Islet precursor cell (in vitro differentiated cells): ENCODE measurements around the gene NXPE3.
"Not testable (repeated sequence)": the region's sequence is repeated elsewhere in the genome, so short reads cannot be mapped to it uniquely, and the experiment has no call there.

Experiments
- DNase-seq: peaks from one replicate; pipeline ENCODE4 v3.0.0-alpha.2; 2018

The NXPE3 gene

GRCh38 chr3:101852983-101853840 lies 74.2 kb downstream of the NXPE3 start:
- DNase-seq: no peak

- DNase-seq: no peak
These were observed 75.0 kb downstream of the NXPE3 start for GRCh38 chr3:101853982-101854381.

GRCh38 chr3:101854608-101855304 lies 75.7 kb downstream of the NXPE3 start:
- DNase-seq: no peak

GRCh38 chr3:101857301-101857741 lies 78.3 kb downstream of the NXPE3 start:
- DNase-seq: no peak

GRCh38 chr3:101858464-101859030 lies 79.5 kb downstream of the NXPE3 start:
- DNase-seq: no peak

GRCh38 chr3:101859882-101860448 lies 81.0 kb downstream of the NXPE3 start:
- DNase-seq: no peak

- DNase-seq: no peak
These were observed 82.3 kb downstream of the NXPE3 start for GRCh38 chr3:101861212-101861788.

- DNase-seq: no peak
These were observed 82.9 kb downstream of the NXPE3 start for GRCh38 chr3:101861789-101862415.

- no peak for DNase-seq
These were observed 83.6 kb downstream of the NXPE3 start for GRCh38 chr3:101862416-101863165.

GRCh38 chr3:101864926-101865325 lies 85.9 kb downstream of the NXPE3 start:
- not testable (repeated sequence) for DNase-seq

GRCh38 chr3:101865751-101866509 lies 86.9 kb downstream of the NXPE3 start:
- no peak for DNase-seq

GRCh38 chr3:101867511-101867910 lies 88.5 kb downstream of the NXPE3 start:
- no peak for DNase-seq

GRCh38 chr3:101867996-101868395 lies 89.0 kb downstream of the NXPE3 start:
- no peak for DNase-seq

- no peak for DNase-seq
These were observed 89.8 kb downstream of the NXPE3 start for GRCh38 chr3:101868534-101869464.

- DNase-seq: no peak
These were observed 91.1 kb downstream of the NXPE3 start for GRCh38 chr3:101870138-101870537.

- no peak for DNase-seq
These were observed 94.6 kb downstream of the NXPE3 start for GRCh38 chr3:101873619-101874018.

- DNase-seq: no peak
These were observed 97.1 kb downstream of the NXPE3 start for GRCh38 chr3:101876142-101876541.
